ENCODE measurements around the gene IREB2. TPM values are rescaled to one million over a fixed set of nuclear protein-coding genes. Genes with fewer than 3 reads are reported as not detected.

The IREB2 gene
- total RNA-seq, 1 donor from 2014 or later: 82.4 TPM

GRCh38 chr15:78394026-78394425, 44.0 kb upstream of the IREB2 start:
- H3K27me3 Mint-ChIP-seq (ENCODE audit: unreplicated experiment): no peaks in the 10 kb centered on the region

GRCh38 chr15:78394981-78395616, 42.9 kb upstream of the IREB2 start:
- Mint-ChIP-seq H3K4me1 (ENCODE audit: low read depth, unreplicated experiment) (no peaks in the 10 kb centered on the region), H3K27ac (ENCODE audit: unreplicated experiment) (no peak overlapping the region), H3K36me3 (ENCODE audit: unreplicated experiment) (peaks cover 6% of the 10 kb centered on the region)

More at GRCh38 chr15:78394026-78394425, 44.0 kb upstream of the IREB2 start:
- H3K4me1 Mint-ChIP-seq (ENCODE audit: low read depth, unreplicated experiment): no peaks in the 10 kb centered on the region
- DNase-seq: no peak
- no peak overlapping the region for H3K27ac Mint-ChIP-seq (ENCODE audit: unreplicated experiment)
- H3K4me3 Mint-ChIP-seq (ENCODE audit: unreplicated experiment): no peak overlapping the region
- peaks cover 1% of the 10 kb centered on the region for H3K9me3 Mint-ChIP-seq (ENCODE audit: unreplicated experiment)
- peaks cover 6% of the 10 kb centered on the region for H3K36me3 Mint-ChIP-seq (ENCODE audit: unreplicated experiment)
- TF ChIP-seq CTCF (IDR thresholded peaks at IDR 0.05; ENCODE audit: partially characterized antibody, unreplicated experiment): no peak

GRCh38 chr15:78396186-78396814, 41.7 kb upstream of the IREB2 start:
- Mint-ChIP-seq H3K27me3 (ENCODE audit: unreplicated experiment) (no peaks in the 10 kb centered on the region), H3K27ac (ENCODE audit: unreplicated experiment) (no peak overlapping the region), H3K9me3 (ENCODE audit: unreplicated experiment) (peaks cover 1% of the 10 kb centered on the region), H3K36me3 (ENCODE audit: unreplicated experiment) (peaks cover 6% of the 10 kb centered on the region), H3K4me1 (ENCODE audit: low read depth, unreplicated experiment) (no peaks in the 10 kb centered on the region), H3K4me3 (ENCODE audit: unreplicated experiment) (no peak overlapping the region)
- DNase-seq: no peak
- TF ChIP-seq CTCF (IDR thresholded peaks at IDR 0.05; ENCODE audit: partially characterized antibody, unreplicated experiment): no peak

More at GRCh38 chr15:78394981-78395616, 42.9 kb upstream of the IREB2 start:
- Mint-ChIP-seq H3K27me3 (ENCODE audit: unreplicated experiment) (no peaks in the 10 kb centered on the region), H3K9me3 (ENCODE audit: unreplicated experiment) (peaks cover 1% of the 10 kb centered on the region), H3K4me3 (ENCODE audit: unreplicated experiment) (no peak overlapping the region)
- TF ChIP-seq CTCF (IDR thresholded peaks at IDR 0.05; ENCODE audit: partially characterized antibody, unreplicated experiment): no peak
- DNase-seq: no peak

- H3K27ac Mint-ChIP-seq (ENCODE audit: unreplicated experiment): no peak overlapping the region
- DNase-seq: no peak
- no peak overlapping the region for H3K4me3 Mint-ChIP-seq (ENCODE audit: unreplicated experiment)
- peaks cover 1% of the 10 kb centered on the region for H3K9me3 Mint-ChIP-seq (ENCODE audit: unreplicated experiment)
- peaks cover 6% of the 10 kb centered on the region for H3K36me3 Mint-ChIP-seq (ENCODE audit: unreplicated experiment)
- no peak for TF ChIP-seq CTCF (IDR thresholded peaks at IDR 0.05; ENCODE audit: partially characterized antibody, unreplicated experiment)
- H3K27me3 Mint-ChIP-seq (ENCODE audit: unreplicated experiment): no peaks in the 10 kb centered on the region
- no peaks in the 10 kb centered on the region for H3K4me1 Mint-ChIP-seq (ENCODE audit: low read depth, unreplicated experiment)
Observed at GRCh38 chr15:78396976-78397375, 41.0 kb upstream of the IREB2 start.

- Mint-ChIP-seq H3K36me3 (ENCODE audit: unreplicated experiment) (peaks cover 6% of the 10 kb centered on the region), H3K27ac (ENCODE audit: unreplicated experiment) (no peak overlapping the region), H3K27me3 (ENCODE audit: unreplicated experiment) (no peaks in the 10 kb centered on the region), H3K9me3 (ENCODE audit: unreplicated experiment) (peaks cover 1% of the 10 kb centered on the region), H3K4me3 (ENCODE audit: unreplicated experiment) (no peak overlapping the region), H3K4me1 (ENCODE audit: low read depth, unreplicated experiment) (no peaks in the 10 kb centered on the region)
- DNase-seq: no peak
- no peak for TF ChIP-seq CTCF (IDR thresholded peaks at IDR 0.05; ENCODE audit: partially characterized antibody, unreplicated experiment)
Observed at GRCh38 chr15:78397382-78397781, 40.6 kb upstream of the IREB2 start.

Measured in glutamatergic neuron (in vitro differentiated cells).